Measurements from ENCODE around the gene ALG3. TPM values are rescaled to one million over a fixed set of nuclear protein-coding genes. Genes with fewer than 3 reads are reported as not detected.
"Not testable (repeated sequence)": the region's sequence is repeated elsewhere in the genome, so short reads cannot be mapped to it uniquely, and the experiment has no call there.

Gene ALG3
- total RNA-seq, 4 donors from 2014 or later = 36.6 to 63.0 (median 59.2) TPM

DNA sequence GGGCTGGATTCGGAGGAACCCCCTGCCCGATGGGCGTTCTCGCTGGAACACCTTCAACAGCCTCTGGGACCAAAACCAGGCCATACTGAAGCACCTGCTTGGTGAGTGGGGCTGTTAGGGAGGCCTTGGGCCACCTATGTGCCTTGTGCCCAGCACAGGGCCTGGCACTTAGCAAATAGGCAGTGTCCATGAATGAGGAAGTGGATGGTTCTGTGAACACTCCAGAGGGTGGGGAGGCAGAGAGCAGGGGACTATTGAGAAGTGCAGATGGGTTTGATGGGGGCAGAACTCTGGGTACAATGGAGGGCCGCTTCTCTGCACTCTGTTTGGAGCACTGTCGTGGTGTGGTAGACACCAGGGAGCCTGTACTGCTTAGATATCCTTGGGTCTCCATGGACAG lies 28.6 kb upstream of the ALG3 start:
- no peaks in the 10 kb centered on the region for H3K9me3 ChIP-seq
- H3K27ac ChIP-seq = no peak overlapping the region
- H3K4me3 ChIP-seq = no peak overlapping the region
- H3K4me1 ChIP-seq = peaks cover 5% of the 10 kb centered on the region
- DNase-seq (ENCODE audit: low spot score in 2 of 2) = no peak
- TF ChIP-seq POLR2A (IDR thresholded peaks at IDR 0.05) (no peak), POLR2AphosphoS5 (IDR thresholded peaks at IDR 0.05) (no peak), EP300 (IDR thresholded peaks at IDR 0.05) (no peak)
- TF ChIP-seq, protein P1, sequence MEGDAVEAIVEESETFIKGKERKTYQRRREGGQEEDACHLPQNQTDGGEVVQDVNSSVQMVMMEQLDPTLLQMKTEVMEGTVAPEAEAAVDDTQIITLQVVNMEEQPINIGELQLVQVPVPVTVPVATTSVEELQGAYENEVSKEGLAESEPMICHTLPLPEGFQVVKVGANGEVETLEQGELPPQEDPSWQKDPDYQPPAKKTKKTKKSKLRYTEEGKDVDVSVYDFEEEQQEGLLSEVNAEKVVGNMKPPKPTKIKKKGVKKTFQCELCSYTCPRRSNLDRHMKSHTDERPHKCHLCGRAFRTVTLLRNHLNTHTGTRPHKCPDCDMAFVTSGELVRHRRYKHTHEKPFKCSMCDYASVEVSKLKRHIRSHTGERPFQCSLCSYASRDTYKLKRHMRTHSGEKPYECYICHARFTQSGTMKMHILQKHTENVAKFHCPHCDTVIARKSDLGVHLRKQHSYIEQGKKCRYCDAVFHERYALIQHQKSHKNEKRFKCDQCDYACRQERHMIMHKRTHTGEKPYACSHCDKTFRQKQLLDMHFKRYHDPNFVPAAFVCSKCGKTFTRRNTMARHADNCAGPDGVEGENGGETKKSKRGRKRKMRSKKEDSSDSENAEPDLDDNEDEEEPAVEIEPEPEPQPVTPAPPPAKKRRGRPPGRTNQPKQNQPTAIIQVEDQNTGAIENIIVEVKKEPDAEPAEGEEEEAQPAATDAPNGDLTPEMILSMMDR (IDR thresholded peaks at IDR 0.05) = no peak
- peaks cover 42% of the 10 kb centered on the region for H3K27me3 ChIP-seq
- H3K36me3 ChIP-seq = no peaks in the 10 kb centered on the region
- WGBS = 88% methylated on average over 2 of the region's 6 CpGs

DNA sequence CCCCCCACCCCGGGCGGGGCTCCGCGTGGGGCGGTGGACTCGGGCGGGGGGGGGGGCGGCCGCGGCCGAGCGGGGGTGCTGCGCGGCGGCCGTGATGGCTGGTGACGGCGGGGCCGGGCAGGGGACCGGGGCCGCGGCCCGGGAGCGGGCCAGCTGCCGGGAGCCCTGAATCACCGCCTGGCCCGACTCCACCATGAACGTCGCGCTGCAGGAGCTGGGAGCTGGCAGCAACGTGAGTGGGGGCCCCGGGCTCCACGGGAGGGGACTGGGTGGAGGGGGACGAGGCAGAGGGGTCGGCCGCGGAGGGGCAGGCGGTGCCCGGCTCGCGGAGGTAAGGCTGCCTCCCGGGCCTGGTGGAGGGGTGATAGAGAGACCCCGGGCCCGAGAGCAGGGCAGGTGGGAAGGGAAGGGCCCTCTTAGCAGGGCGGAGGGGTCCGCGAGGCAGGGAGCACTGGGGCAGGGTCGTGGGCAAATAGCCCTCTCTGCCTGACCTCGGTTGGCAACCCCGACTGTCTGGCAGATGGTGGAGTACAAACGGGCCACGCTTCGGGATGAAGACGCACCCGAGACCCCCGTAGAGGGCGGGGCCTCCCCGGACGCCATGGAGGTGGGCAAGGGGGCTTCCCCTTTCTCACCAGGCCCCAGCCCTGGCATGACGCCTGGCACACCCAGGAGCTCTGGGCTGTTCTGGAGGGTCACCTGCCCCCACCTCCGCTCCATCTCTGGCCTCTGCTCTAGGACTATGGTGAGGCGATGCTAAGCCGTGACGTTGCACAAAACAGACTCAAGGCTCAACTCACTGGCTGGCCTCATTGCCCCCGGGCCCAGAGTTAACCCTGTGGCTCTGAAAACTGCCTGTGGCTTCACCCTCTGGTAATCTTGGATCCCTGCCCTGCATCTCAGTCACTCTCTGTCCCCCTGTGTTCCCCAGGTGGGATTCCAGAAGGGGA lies 27.5 kb upstream of the ALG3 start, which contains the start of gene ECE2:
TSS of gene ECE2 (plus strand) at position 62 of the 950 bp plus-strand sequence. CDS start at position 194, 132 bp downstream.
- TF ChIP-seq EP300 (IDR thresholded peaks at IDR 0.05) (no peak), POLR2AphosphoS5 (IDR thresholded peaks at IDR 0.05) (no peak), POLR2A (IDR thresholded peaks at IDR 0.05) (no peak)
- TF ChIP-seq, protein P1 (IDR thresholded peaks at IDR 0.05) = no peak
- peak within 1 kb of the TSS; percentile 9 for H3K4me3 ChIP-seq
- DNase-seq (ENCODE audit: low spot score in 2 of 2) = no peak
- H3K36me3 ChIP-seq = no peaks in the 10 kb centered on the region
- peaks cover 42% of the 10 kb centered on the region for H3K27me3 ChIP-seq
- no peak within 1 kb of the TSS for H3K27ac ChIP-seq
- peaks cover 5% of the 10 kb centered on the region for H3K4me1 ChIP-seq
- WGBS = 18% methylated on average over 49 of the region's 65 CpGs
- no peaks in the 10 kb centered on the region for H3K9me3 ChIP-seq

DNA sequence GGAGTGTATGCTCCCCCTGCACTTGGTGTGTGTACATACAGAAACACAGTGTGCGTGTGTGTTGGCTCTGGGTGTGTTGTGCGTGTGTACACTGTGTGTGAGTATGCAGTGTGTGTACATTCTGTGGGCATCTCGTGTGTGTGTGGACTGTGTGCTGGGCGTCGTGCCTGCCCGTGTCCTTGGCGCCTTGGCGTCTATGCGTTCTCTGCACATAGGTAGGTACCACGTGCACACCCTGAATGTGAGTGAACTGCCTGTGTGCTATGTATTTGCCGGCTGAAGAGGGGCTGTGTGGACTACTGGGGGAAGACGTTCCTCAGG lies 26.6 kb upstream of the ALG3 start:
- Histone ChIP-seq H3K27ac (no peak overlapping the region), H3K4me3 (no peak overlapping the region), H3K4me1 (peaks cover 5% of the 10 kb centered on the region), H3K9me3 (no peaks in the 10 kb centered on the region), H3K27me3 (peaks cover 42% of the 10 kb centered on the region), H3K36me3 (no peaks in the 10 kb centered on the region)
- no peak for DNase-seq (ENCODE audit: low spot score in 2 of 2)
- TF ChIP-seq, protein P1 (IDR thresholded peaks at IDR 0.05) = no peak
- TF ChIP-seq POLR2AphosphoS5 (IDR thresholded peaks at IDR 0.05) (no peak), POLR2A (IDR thresholded peaks at IDR 0.05) (no peak), EP300 (IDR thresholded peaks at IDR 0.05) (no peak)
- 58% methylated on average over 6 of the region's 12 CpGs for WGBS

DNA sequence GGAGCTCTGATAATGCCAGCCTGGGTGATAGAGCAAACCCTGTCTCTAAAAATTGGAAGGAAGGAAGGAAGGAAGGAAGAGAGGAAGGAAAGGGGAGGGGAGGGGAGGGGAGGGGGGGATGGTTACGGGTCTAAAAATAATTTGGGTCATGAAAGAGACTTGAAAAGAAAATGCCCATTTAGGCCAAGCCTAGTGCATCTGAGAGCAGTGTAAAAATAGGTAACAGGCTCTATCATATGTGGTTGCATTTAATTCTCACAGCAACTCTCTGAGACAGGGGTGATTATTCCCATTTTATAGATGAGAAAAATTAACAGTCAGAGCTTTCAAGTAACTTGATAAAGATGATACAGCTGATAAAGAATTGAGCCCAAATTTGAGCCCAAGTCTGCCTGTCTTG lies 23.5 kb upstream of the ALG3 start:
- Histone ChIP-seq H3K27ac (no peak overlapping the region), H3K4me3 (no peak overlapping the region), H3K36me3 (no peaks in the 10 kb centered on the region), H3K4me1 (peaks cover 5% of the 10 kb centered on the region), H3K27me3 (peaks cover 41% of the 10 kb centered on the region), H3K9me3 (no peaks in the 10 kb centered on the region)
- WGBS = 64% methylated on average over 1 of the region's 1 CpG
- DNase-seq (ENCODE audit: low spot score in 2 of 2) = no peak
- no peak for TF ChIP-seq POLR2AphosphoS5 (IDR thresholded peaks at IDR 0.05)
- TF ChIP-seq POLR2A (IDR thresholded peaks at IDR 0.05) = no peak
- TF ChIP-seq, protein P1 (IDR thresholded peaks at IDR 0.05) = no peak
- no peak for TF ChIP-seq EP300 (IDR thresholded peaks at IDR 0.05)

DNA sequence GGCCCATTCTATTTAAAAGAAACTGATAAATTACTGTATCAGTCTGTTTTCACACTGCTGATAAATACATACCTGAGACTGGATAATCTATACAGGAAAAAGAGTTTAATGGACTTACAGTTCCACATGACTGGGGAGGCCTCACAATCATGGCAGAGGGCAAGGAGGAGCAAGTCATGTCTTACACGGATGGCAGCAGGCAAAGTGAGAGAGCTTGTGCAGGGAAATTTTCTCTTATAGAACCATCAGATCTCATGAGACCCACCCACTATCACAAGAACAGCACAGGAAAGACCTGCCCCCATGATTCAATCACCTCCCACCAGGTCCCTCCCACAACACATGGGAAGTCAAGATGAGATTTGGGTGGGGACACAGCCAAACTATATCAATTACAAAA lies 18.5 kb upstream of the ALG3 start:
- peaks cover 29% of the 10 kb centered on the region for H3K27me3 ChIP-seq
- H3K36me3 ChIP-seq = not testable (repeated sequence)
- WGBS = 88% methylated on average over 1 of the region's 1 CpG

More for the DNA sequence above, 18.5 kb upstream of the ALG3 start:
- H3K9me3 ChIP-seq; H3K4me3 ChIP-seq; H3K4me1 ChIP-seq; H3K27ac ChIP-seq; DNase-seq (ENCODE audit: low spot score in 2 of 2): not testable (repeated sequence)

All from suprapubic skin (tissue), 4 donors.